Osteoblast (primary cell): Measurements from ENCODE around the gene INSC. TPM values are rescaled to one million over a fixed set of nuclear protein-coding genes. Genes with fewer than 3 reads are reported as not detected.
A peak's percentile ranks its signal among the peaks of the same experiment; 100 is the strongest.

Source experiments
- DNase-seq: peaks from one replicate; pipeline ENCODE4 v3.0.0; 2011; ENCODE audit warnings: low spot score, mixed read lengths; ENCODE audit not compliant: insufficient read length; ENCODE audit errors: missing footprints
- H2AFZ ChIP-seq: 2 replicates; pipeline ENCODE4 v1.6.0; 2011; ENCODE audit warnings: mild to moderate bottlenecking, low read length
- H3K27ac ChIP-seq: 2 replicates; pipeline ENCODE4 v1.5.1; 2011; ENCODE audit warnings: mild to moderate bottlenecking, low read depth, low read length, moderate library complexity
- H3K27me3 ChIP-seq: 2 replicates; pipeline ENCODE4 v1.6.0; 2012; ENCODE audit warnings: mild to moderate bottlenecking, control low read depth, inconsistent platforms, low read length, moderate library complexity; ENCODE audit not compliant: insufficient read depth
- H3K36me3 ChIP-seq: 2 replicates; pipeline ENCODE4 v1.5.1; 2011; ENCODE audit warnings: mild to moderate bottlenecking, low read length, control low read depth, moderate library complexity; ENCODE audit not compliant: insufficient read depth
- H3K4me1 ChIP-seq: 2 replicates; pipeline ENCODE4 v1.5.1; 2011; ENCODE audit warnings: mild to moderate bottlenecking, low read length, control low read depth, moderate library complexity; ENCODE audit not compliant: insufficient read depth
- H3K4me2 ChIP-seq: 2 replicates; pipeline ENCODE4 v1.6.0; 2011; ENCODE audit warnings: mild to moderate bottlenecking, low read length; ENCODE audit not compliant: insufficient read depth
- H3K4me3 ChIP-seq: fragments of 200-600 bp; sonication (generic); 3 replicates; pipeline ENCODE4 v1.5.1; 2012; ENCODE audit warnings: mild to moderate bottlenecking, low read length, inconsistent platforms; ENCODE audit not compliant: insufficient read depth
- H3K79me2 ChIP-seq: 2 replicates; pipeline ENCODE4 v1.6.0; 2012; ENCODE audit warnings: mild to moderate bottlenecking, low read length, control low read depth, inconsistent platforms; ENCODE audit not compliant: insufficient read depth
- H3K9me3 ChIP-seq: 2 replicates; pipeline ENCODE4 v1.5.1; 2011; ENCODE audit warnings: low read depth, low read length, control low read depth
- H4K20me1 ChIP-seq: 2 replicates; pipeline ENCODE4 v1.6.0; 2012; ENCODE audit warnings: mild to moderate bottlenecking, low read length, control low read depth; ENCODE audit not compliant: insufficient read depth
- CTCF ChIP-seq: IDR thresholded peaks from 2 replicates; pipeline ENCODE4 v1.5.1; 2011; ENCODE audit warnings: mild to moderate bottlenecking, low read depth, low read length, moderate library complexity; ENCODE audit errors: extremely low read depth
- total RNA-seq: library from RNA; depleted of rRNA; stranded (reverse); fragments of >200 nt; gene quantifications from 2 replicates; pipeline ENCODE4 v1.2.3, GENCODE V29; 2012

INSC gene
- total RNA-seq, 1 donor: 0.72 TPM

GRCh38 chr11:15117751-15118150 is 3.0 kb downstream of the INSC start:
- no peak overlapping the region for H3K27ac ChIP-seq
- H2AFZ ChIP-seq: no peak overlapping the region
- no peaks in the 10 kb centered on the region for H3K36me3 ChIP-seq
- H3K4me3 ChIP-seq: no peak overlapping the region
- H3K27me3 ChIP-seq: no peaks in the 10 kb centered on the region
- H3K79me2 ChIP-seq: no peaks in the 10 kb centered on the region
- peak; percentile 71 for DNase-seq
- H3K4me2 ChIP-seq: no peak overlapping the region
- H3K9me3 ChIP-seq: no peaks in the 10 kb centered on the region
- no peak for TF ChIP-seq CTCF
- peaks cover 13% of the 10 kb centered on the region for H3K4me1 ChIP-seq
- no peaks in the 10 kb centered on the region for H4K20me1 ChIP-seq

- Histone ChIP-seq H3K36me3 (no peaks in the 10 kb centered on the region), H3K27ac (no peak overlapping the region), H3K27me3 (no peaks in the 10 kb centered on the region), H3K4me1 (peaks cover 20% of the 10 kb centered on the region), H3K9me3 (no peaks in the 10 kb centered on the region), H3K4me3 (no peak overlapping the region), H3K79me2 (no peaks in the 10 kb centered on the region), H3K4me2 (no peak overlapping the region), H4K20me1 (no peaks in the 10 kb centered on the region), H2AFZ (no peak overlapping the region)
- no peak for TF ChIP-seq CTCF
- DNase-seq: no peak
These were observed 3.7 kb downstream of the INSC start for GRCh38 chr11:15118431-15118830.

GRCh38 chr11:15119352-15119751 is 4.6 kb downstream of the INSC start:
- Histone ChIP-seq H4K20me1 (no peaks in the 10 kb centered on the region), H3K4me1 (peaks cover 27% of the 10 kb centered on the region), H3K4me2 (no peak overlapping the region), H2AFZ (peak overlapping the region; percentile 26), H3K36me3 (no peaks in the 10 kb centered on the region), H3K9me3 (no peaks in the 10 kb centered on the region), H3K79me2 (no peaks in the 10 kb centered on the region), H3K27me3 (no peaks in the 10 kb centered on the region), H3K4me3 (no peak overlapping the region), H3K27ac (no peak overlapping the region)
- no peak for TF ChIP-seq CTCF
- DNase-seq: peak; percentile 79

GRCh38 chr11:15119826-15120225 is 5.1 kb downstream of the INSC start:
- Histone ChIP-seq H4K20me1 (no peaks in the 10 kb centered on the region), H2AFZ (no peak overlapping the region), H3K36me3 (no peaks in the 10 kb centered on the region), H3K4me3 (no peak overlapping the region), H3K4me1 (peaks cover 31% of the 10 kb centered on the region), H3K79me2 (no peaks in the 10 kb centered on the region), H3K4me2 (no peak overlapping the region), H3K9me3 (no peaks in the 10 kb centered on the region), H3K27me3 (no peaks in the 10 kb centered on the region), H3K27ac (no peak overlapping the region)
- no peak for TF ChIP-seq CTCF
- DNase-seq: no peak
